Mucosa of rectum (tissue), 2 donors: ENCODE measurements around the gene BACH2.
"Not testable (repeated sequence)": the region's sequence is repeated elsewhere in the genome, so short reads cannot be mapped to it uniquely, and the experiment has no call there.

Experiments
- H3K27ac ChIP-seq, 2 donors: one replicate each; pipeline ENCODE4 v1.7.0; 2013; ENCODE audit warnings: inconsistent platforms in 2 of 2, low read depth in 2 of 2, low read length in 2 of 2
- H3K27me3 ChIP-seq, 2 donors: one replicate each; pipeline ENCODE4 v1.7.0; 2013; ENCODE audit warnings: low read length in 2 of 2; ENCODE audit not compliant: control insufficient read depth in 2 of 2, insufficient read depth in 2 of 2
- H3K36me3 ChIP-seq, 2 donors: one replicate each; pipeline ENCODE4 v1.7.0; 2013; ENCODE audit warnings: low read length in 2 of 2; ENCODE audit not compliant: control insufficient read depth in 2 of 2, insufficient read depth in 2 of 2
- H3K4me1 ChIP-seq, 2 donors: one replicate each; pipeline ENCODE4 v1.7.0; 2013; ENCODE audit warnings: low read length in 2 of 2, mild to moderate bottlenecking in 1 of 2; ENCODE audit not compliant: control insufficient read depth in 2 of 2, insufficient read depth in 2 of 2
- H3K4me3 ChIP-seq, 2 donors: one replicate each; pipeline ENCODE4 v1.7.0; 2013; ENCODE audit warnings: low read length in 2 of 2
- H3K9ac ChIP-seq, 2 donors: one replicate each; pipeline ENCODE4 v1.7.0; 2013; ENCODE audit warnings: low read length in 2 of 2, low read depth in 1 of 2, mild to moderate bottlenecking in 1 of 2
- H3K9me3 ChIP-seq, 2 donors: one replicate each; pipeline ENCODE4 v1.7.0; 2013; ENCODE audit warnings: low read length in 2 of 2; ENCODE audit not compliant: control insufficient read depth in 2 of 2
- donor health status: healthy.
- donor health status: Normal muscosa, but diverticular disease.

Gene BACH2

GRCh38 chr6:90131614-90132423 lies 164.8 kb downstream of the BACH2 start:
- Histone ChIP-seq H3K27ac (no peak overlapping the region), H3K4me3 (no peak overlapping the region), H3K9me3 (no peaks in the 10 kb centered on the region), H3K27me3 (no peaks in the 10 kb centered on the region), H3K9ac (no peak overlapping the region), H3K4me1 (no peaks in the 10 kb centered on the region), H3K36me3 (no peaks in the 10 kb centered on the region)

GRCh38 chr6:90131125-90131524 lies 165.5 kb downstream of the BACH2 start:
- Histone ChIP-seq H3K4me3 (no peak overlapping the region), H3K4me1 (no peaks in the 10 kb centered on the region), H3K27me3 (no peaks in the 10 kb centered on the region), H3K9ac (no peak overlapping the region), H3K27ac (no peak overlapping the region), H3K36me3 (no peaks in the 10 kb centered on the region), H3K9me3 (no peaks in the 10 kb centered on the region)

DNA sequence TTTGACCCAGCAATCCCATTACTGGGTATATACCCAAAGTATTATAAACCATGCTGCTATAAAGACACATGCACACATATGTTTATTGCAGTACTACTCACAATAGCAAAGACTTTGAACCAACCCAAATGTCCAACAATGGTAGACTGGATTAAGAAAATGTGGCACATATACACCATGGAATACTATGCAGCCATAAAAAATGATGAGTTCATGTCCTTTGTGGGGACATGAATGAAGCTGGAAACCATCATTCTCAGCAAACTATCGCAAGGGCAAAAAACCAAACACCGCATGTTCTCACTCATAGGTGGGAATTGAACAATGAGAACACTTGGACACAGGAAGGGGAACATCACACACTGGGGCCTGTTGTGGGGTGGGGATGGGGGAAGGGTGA lies 168.0 kb downstream of the BACH2 start:
- not testable (repeated sequence) for H3K4me3 ChIP-seq, H3K27ac ChIP-seq, H3K4me1 ChIP-seq, H3K9me3 ChIP-seq, H3K9ac ChIP-seq, H3K27me3 ChIP-seq, H3K36me3 ChIP-seq

- H3K27me3 ChIP-seq = no peaks in the 10 kb centered on the region
- H3K9me3 ChIP-seq = no peaks in the 10 kb centered on the region
- H3K36me3 ChIP-seq = no peaks in the 10 kb centered on the region
- no peaks in the 10 kb centered on the region for H3K4me1 ChIP-seq
- H3K27ac ChIP-seq = no peak overlapping the region
- H3K9ac ChIP-seq = no peak overlapping the region
- H3K4me3 ChIP-seq = no peak overlapping the region
Observed at GRCh38 chr6:90127595-90127994, 169.0 kb downstream of the BACH2 start.

DNA sequence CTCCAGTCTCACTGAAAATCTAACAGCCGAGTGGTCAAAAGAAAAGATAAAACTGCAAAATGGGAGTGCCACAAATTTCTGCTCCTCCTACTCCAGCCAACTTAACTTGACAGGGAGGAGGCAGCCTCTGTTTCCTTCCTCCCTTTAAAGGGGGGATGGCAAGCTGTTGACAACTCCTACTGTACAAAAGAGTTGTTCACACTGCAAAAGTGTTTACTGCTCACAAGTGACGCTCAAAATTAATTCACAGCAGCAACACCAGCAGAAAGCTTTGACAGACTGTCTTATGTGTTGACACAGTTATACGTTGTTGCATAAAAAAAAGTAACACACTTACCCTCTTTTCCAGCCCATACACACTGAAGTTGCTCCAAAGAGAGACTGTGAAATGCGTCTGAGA lies 169.8 kb downstream of the BACH2 start:
- Histone ChIP-seq H3K27me3 (no peaks in the 10 kb centered on the region), H3K4me1 (no peaks in the 10 kb centered on the region), H3K27ac (no peak overlapping the region), H3K9ac (no peak overlapping the region), H3K4me3 (no peak overlapping the region), H3K36me3 (no peaks in the 10 kb centered on the region), H3K9me3 (no peaks in the 10 kb centered on the region)

DNA sequence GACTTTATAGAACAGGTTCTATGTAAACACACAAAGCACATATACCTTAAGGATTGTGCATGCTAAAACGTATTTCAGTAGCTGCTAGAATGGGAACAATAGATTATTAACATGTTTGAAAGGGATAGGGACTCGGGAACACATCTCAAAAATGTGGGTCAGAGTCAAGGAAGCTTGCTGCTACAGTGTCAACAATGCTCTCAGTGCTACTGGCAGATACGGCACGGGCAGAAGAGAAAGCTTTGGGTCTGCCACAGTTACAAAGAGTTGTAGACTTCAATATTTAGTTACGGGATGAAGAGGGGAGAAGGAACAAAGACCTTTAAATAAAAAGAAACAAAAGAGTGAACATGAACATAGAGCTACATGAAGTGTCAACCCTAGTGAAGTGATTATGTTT lies 170.5 kb downstream of the BACH2 start:
- Histone ChIP-seq H3K9ac (no peak overlapping the region), H3K36me3 (no peaks in the 10 kb centered on the region), H3K4me1 (no peaks in the 10 kb centered on the region), H3K27me3 (no peaks in the 10 kb centered on the region), H3K9me3 (no peaks in the 10 kb centered on the region), H3K27ac (no peak overlapping the region), H3K4me3 (no peak overlapping the region)

DNA sequence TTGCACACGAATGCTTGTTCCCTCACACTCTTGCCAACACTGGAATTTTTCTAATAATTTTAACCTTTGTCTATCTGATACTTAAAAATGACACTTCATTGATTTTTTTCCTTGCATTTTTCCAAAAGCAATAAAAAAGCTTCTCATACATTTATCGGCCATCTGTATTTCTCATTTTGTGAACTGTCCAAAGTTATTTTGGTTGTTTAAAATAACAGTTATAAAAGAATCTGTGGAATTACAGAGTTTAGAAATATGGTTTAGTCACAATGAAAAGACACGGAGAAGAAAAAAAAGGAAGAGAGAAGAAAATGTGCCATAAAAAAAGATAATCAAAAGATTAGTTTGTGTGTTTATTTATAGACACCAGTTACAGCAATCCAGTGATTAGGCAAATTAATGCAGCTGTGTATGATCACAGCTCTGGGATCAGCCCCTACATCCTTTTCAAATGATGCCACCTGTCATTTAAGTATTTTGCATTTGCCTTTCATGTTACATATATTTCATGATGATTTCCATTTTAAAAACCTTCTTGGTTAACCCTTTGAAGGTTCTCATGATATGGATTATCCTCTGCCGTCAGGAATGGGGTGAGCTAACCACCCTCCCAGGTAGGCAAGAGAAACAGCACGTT lies 171.7 kb downstream of the BACH2 start:
- Histone ChIP-seq H3K27ac (no peak overlapping the region), H3K27me3 (no peaks in the 10 kb centered on the region), H3K4me1 (no peaks in the 10 kb centered on the region), H3K9ac (no peak overlapping the region), H3K4me3 (no peak overlapping the region), H3K9me3 (no peaks in the 10 kb centered on the region), H3K36me3 (no peaks in the 10 kb centered on the region)

DNA sequence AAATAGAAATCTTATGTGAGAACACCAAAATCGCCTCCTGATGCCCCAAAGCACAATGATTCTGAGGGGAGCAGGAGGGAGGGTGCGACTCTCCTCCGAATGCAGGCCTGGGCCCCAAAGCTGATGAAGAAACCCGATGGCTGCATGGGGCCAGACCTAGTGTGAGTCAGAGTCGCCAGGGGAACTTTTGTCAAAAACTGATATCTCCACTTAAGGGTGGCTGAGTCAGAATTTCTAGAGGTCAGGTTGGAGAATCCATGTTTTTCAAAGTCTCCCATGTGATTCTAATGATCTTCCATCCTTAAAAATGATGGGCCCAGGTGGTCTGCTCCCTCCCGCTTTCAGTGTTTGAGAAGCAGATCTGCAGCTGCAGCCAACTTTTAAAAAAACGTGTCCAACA lies 172.8 kb downstream of the BACH2 start:
- Histone ChIP-seq H3K27ac (no peak overlapping the region), H3K9ac (no peak overlapping the region), H3K27me3 (no peaks in the 10 kb centered on the region)

GRCh38 chr6:90121982-90122381 lies 174.7 kb downstream of the BACH2 start:
- no peaks in the 10 kb centered on the region for H3K27me3 ChIP-seq
- H3K9me3 ChIP-seq = no peaks in the 10 kb centered on the region
- H3K9ac ChIP-seq = no peak overlapping the region
- no peak overlapping the region for H3K4me3 ChIP-seq
- no peaks in the 10 kb centered on the region for H3K36me3 ChIP-seq
- H3K27ac ChIP-seq = no peak overlapping the region
- no peaks in the 10 kb centered on the region for H3K4me1 ChIP-seq

More for the DNA sequence above, 172.8 kb downstream of the BACH2 start:
- H3K9me3 ChIP-seq = no peaks in the 10 kb centered on the region
- no peaks in the 10 kb centered on the region for H3K4me1 ChIP-seq
- H3K4me3 ChIP-seq = no peak overlapping the region
- H3K36me3 ChIP-seq = no peaks in the 10 kb centered on the region

- Histone ChIP-seq H3K36me3 (no peaks in the 10 kb centered on the region), H3K27ac (no peak overlapping the region), H3K4me1 (no peaks in the 10 kb centered on the region), H3K9me3 (no peaks in the 10 kb centered on the region), H3K4me3 (no peak overlapping the region), H3K9ac (no peak overlapping the region), H3K27me3 (no peaks in the 10 kb centered on the region)
Observed at GRCh38 chr6:90120327-90120726, 176.3 kb downstream of the BACH2 start.
